Calu3 (cell line): ENCODE results near the gene LAMC3. TPM values are rescaled to one million over a fixed set of nuclear protein-coding genes. Genes with fewer than 3 reads are reported as not detected.

ENCODE experiments used
- BruUV-seq: library from RNA; stranded (reverse); fragments of 400-500 nt; replicated peaks from 2 replicates; lab custom pipeline; 2021; lab: Mats Ljungman, UMichigan
- CTCF ChIA-PET: fragments of 300-600 bp; sonication (Branson Sonifier 250); formaldehyde crosslinking; loops from one replicate; lab custom pipeline; 2022; ENCODE audit warnings: antibody characterized with exemption; lab: Charles Lee
- DNase-seq: peaks from one replicate; pipeline ENCODE4 v3.0.0; 2022
- H3K27ac Mint-ChIP-seq: one replicate; pipeline ENCODE4 v1.8.0; 2022; ENCODE audit warnings: mixed read lengths; ENCODE audit not compliant: unreplicated experiment
- H3K27me3 Mint-ChIP-seq: one replicate; pipeline ENCODE4 v1.8.0; 2022; ENCODE audit warnings: mixed read lengths; ENCODE audit not compliant: unreplicated experiment
- H3K36me3 Mint-ChIP-seq: one replicate; pipeline ENCODE4 v1.8.0; 2022; ENCODE audit warnings: mild to moderate bottlenecking, moderate library complexity, mixed read lengths; ENCODE audit not compliant: insufficient read depth, unreplicated experiment
- H3K4me1 Mint-ChIP-seq: one replicate; pipeline ENCODE4 v1.8.0; 2022; ENCODE audit warnings: mild to moderate bottlenecking, low read depth, mixed read lengths; ENCODE audit not compliant: unreplicated experiment
- H3K4me3 Mint-ChIP-seq: one replicate; pipeline ENCODE4 v1.8.0; 2022; ENCODE audit warnings: mild to moderate bottlenecking, low read depth, moderate library complexity, mixed read lengths; ENCODE audit not compliant: unreplicated experiment
- H3K9me3 Mint-ChIP-seq: one replicate; pipeline ENCODE4 v1.8.0; 2022; ENCODE audit warnings: low read depth, mixed read lengths; ENCODE audit not compliant: unreplicated experiment
- intact Hi-C: fragments of 100-400 bp; cut with micrococcal nuclease; formaldehyde crosslinking; loops from one replicate; pipeline ENCODE4 v1.10.0; 2022; ENCODE audit not compliant: unreplicated experiment
- total RNA-seq: library from RNA; stranded (reverse); gene quantifications from 2 replicates; pipeline ENCODE4 v1.2.3, GENCODE V29; 2022
- TF ChIP-seq, protein P1 (sequence below): fragments of 200-600 bp; IDR thresholded peaks from one replicate; pipeline ENCODE4 v1.8.0; 2022; ENCODE audit warnings: antibody characterized with exemption; ENCODE audit not compliant: unreplicated experiment

The LAMC3 gene
- total RNA-seq, 1 experiment from 2014 or later = not detected

DNA sequence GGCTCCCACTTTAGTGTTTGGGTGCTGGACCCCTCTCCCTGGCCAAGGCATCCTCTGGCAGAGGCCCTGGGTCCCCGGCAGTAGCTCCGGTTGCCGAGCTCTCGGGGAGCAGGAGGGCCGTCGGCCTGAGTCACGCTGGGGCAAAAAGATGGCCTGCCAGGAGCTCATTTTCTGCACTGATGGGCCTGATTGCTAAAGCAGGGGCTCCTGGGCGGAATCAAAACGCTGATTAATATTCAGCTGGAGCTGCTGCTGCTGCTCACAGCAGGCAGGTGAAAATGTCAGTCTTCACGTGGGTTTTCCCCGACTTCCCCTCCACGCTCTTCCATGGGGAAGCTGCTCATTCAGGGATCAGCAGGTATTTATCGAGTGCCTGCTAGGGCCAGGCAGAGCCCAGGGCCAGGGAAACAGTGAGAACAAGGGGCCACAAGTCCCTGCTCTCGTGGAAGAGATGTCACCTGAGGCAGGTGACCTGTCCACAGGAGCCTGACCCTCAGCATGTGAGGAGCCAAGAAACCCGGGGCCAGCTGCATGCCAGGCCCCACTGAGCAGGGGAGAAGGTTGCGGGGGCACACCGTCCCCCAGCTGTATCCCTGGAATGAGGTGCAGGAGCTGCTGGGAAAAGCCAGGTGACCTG, 22.1 kb downstream of the LAMC3 start:
- BruUV-seq = no TSS peak
- no peaks in the 10 kb centered on the region for H3K36me3 Mint-ChIP-seq
- no peak overlapping the region for H3K4me3 Mint-ChIP-seq
- intact Hi-C loops = no loop called here
- no peaks in the 10 kb centered on the region for H3K4me1 Mint-ChIP-seq
- peaks cover 44% of the 10 kb centered on the region for H3K27me3 Mint-ChIP-seq
- DNase-seq = no peak
- H3K9me3 Mint-ChIP-seq = no peaks in the 10 kb centered on the region
- TF ChIP-seq, protein P1, sequence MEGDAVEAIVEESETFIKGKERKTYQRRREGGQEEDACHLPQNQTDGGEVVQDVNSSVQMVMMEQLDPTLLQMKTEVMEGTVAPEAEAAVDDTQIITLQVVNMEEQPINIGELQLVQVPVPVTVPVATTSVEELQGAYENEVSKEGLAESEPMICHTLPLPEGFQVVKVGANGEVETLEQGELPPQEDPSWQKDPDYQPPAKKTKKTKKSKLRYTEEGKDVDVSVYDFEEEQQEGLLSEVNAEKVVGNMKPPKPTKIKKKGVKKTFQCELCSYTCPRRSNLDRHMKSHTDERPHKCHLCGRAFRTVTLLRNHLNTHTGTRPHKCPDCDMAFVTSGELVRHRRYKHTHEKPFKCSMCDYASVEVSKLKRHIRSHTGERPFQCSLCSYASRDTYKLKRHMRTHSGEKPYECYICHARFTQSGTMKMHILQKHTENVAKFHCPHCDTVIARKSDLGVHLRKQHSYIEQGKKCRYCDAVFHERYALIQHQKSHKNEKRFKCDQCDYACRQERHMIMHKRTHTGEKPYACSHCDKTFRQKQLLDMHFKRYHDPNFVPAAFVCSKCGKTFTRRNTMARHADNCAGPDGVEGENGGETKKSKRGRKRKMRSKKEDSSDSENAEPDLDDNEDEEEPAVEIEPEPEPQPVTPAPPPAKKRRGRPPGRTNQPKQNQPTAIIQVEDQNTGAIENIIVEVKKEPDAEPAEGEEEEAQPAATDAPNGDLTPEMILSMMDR = no peak
- CTCF ChIA-PET = no interaction called here
- no peak overlapping the region for H3K27ac Mint-ChIP-seq

DNA sequence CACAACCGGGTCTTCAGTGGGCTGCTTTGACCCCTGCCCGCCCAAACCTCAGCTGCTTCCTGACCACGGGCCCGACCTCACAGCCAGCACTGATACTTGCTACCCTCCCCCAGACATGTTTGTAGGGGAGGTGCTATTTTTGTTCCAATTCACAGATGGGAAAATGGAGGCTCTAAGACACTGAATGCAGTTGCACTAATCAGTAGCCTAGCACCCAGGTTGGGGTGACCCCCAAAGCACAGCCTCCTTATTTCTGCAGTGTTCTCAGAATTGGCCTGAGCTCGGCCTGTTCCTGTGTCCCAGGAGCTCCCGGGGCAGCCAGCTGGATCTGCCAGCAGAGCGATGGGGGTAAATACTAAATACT, 22.6 kb downstream of the LAMC3 start:
- no peak for DNase-seq
- no TSS peak for BruUV-seq
- Mint-ChIP-seq H3K4me3 (no peak overlapping the region), H3K4me1 (no peaks in the 10 kb centered on the region), H3K36me3 (no peaks in the 10 kb centered on the region), H3K27ac (no peak overlapping the region), H3K27me3 (peaks cover 44% of the 10 kb centered on the region), H3K9me3 (no peaks in the 10 kb centered on the region)
- intact Hi-C loops = no loop called here
- CTCF ChIA-PET = no interaction called here
- TF ChIP-seq, protein P1 = no peak

DNA sequence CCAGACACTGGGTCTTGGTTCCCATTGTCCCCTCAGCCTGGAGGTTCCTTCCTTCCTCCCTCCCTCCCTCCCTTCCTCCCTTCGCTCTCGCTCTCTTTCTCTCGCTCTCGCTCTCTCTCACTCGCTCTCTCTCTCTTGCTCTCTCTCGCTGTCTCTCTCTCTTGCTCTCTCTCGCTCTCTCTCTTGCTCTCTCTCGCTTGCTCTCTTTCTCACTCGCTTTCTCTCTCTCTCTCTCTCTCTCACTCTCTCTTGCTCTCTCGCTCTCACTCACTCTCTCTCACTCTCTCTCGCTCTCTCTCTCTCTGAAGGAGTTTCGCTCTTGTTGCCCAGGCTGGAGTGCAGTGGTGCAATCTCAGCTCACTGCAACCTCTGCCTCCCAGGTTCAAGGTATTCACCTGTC, 23.4 kb downstream of the LAMC3 start:
- intact Hi-C loops = no loop called here
- CTCF ChIA-PET = no interaction called here
- DNase-seq = no peak
- H3K27ac Mint-ChIP-seq = no peak overlapping the region
- TF ChIP-seq, protein P1 = no peak
- no peaks in the 10 kb centered on the region for H3K36me3 Mint-ChIP-seq
- H3K27me3 Mint-ChIP-seq = peaks cover 44% of the 10 kb centered on the region
- no peaks in the 10 kb centered on the region for H3K9me3 Mint-ChIP-seq
- no peak overlapping the region for H3K4me3 Mint-ChIP-seq
- H3K4me1 Mint-ChIP-seq = no peaks in the 10 kb centered on the region
- no TSS peak for BruUV-seq

DNA sequence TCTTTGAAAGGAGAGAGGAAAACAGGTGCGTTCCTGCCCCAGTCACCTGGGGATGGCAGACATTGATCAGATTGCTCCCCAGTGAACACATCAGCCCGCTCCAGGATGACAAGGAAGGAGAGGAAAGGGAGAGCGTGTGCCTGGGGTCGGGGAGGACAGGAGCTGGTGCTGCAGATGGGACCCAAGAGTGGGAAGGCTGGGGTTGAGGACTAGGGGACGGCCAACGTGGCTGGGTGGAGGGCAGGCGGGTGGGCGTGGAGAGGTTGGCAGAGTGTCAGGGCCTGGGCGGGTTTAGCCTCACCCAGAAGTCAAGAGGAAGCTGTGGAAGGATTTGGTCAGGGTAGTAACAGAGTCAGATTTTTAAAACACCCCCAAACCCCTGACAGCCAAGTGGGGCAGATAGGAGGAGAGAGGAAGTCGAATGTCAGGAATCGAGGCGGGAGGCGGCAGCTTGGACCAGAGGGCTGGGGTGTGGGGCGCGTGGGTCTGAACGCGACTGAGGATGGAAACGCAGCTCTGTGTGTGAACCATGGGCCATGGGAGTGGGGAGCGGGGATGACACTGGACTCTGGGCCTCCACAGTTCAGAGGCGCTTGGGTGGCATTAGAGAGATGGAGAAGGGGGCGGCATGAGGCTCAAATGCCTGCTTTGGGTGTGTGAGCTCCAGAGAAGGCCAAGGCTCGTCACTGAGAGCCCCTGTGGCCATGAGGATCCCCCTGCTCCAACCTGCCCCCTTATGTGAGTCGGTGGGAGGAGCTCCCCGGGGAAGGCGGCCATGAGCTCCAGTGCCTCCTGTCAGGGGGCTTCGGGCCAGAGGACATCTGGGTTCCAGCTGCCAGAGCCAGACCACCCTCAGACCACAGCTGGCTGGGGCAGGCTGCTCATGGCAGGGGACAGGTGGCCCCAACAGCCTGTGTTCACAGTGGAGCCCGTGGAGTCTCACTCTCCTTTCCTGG, 24.6 kb downstream of the LAMC3 start:
- TF ChIP-seq, protein P1 = no peak
- Mint-ChIP-seq H3K27me3 (peaks cover 44% of the 10 kb centered on the region), H3K36me3 (no peaks in the 10 kb centered on the region), H3K9me3 (no peaks in the 10 kb centered on the region), H3K27ac (no peak overlapping the region), H3K4me3 (no peak overlapping the region), H3K4me1 (no peaks in the 10 kb centered on the region)
- CTCF ChIA-PET = interaction anchor here (0.6 to 0.9 kb wide), 2 partner anchors 22 to 29 kb away, joined by 3 read pairs; no protein-coding TSS in a partner anchor
- no peak for DNase-seq
- intact Hi-C loops = no loop called here
- no TSS peak for BruUV-seq
